HG03025 (cell line): ENCODE results near the gene CWF19L2.

Experiments used
- ATAC-seq: cut with Tn5 transposase; IDR thresholded peaks from one replicate; pipeline ENCODE4 v1.9.1; 2021; ENCODE audit warnings: mild to moderate bottlenecking, moderate library complexity; ENCODE audit not compliant: unreplicated experiment, low FRiP score

The CWF19L2 gene

DNA sequence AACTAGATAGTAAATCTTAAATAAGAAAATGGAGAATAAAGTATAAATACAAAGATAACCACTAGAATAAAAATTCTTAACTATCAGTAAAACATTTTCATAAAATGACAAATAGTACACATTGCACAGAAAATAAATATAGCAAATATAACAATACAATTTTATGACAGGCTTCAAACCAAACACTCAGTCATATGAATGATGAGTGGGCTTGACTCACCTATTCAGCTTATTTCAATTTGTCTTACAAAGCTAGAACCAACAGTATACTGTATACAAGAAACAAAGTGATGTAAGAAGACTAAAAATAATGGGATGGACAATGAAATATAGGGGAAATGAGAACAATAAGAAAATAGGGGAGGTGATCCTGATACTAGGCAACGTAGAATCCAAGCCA is 141.2 kb downstream of the CWF19L2 start:
- no peak for ATAC-seq

DNA sequence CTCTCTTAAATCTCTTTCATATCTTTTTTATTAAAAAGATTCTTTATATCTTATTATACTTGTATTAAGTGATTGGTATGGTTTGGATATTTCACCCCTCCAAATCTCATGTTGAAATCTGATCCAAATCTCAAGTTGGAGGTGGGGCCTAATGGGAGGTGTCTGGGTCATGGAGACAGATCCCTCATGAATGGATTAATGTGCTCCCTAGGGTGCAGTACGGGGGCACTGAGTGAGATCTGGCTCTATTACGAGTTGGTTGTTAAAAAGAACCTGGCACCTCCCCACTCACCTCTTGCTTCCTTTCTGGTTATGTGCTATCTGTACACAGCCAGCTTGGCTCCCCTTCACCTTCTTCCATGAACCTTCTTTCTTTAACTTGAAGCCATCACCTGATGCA is 149.6 kb downstream of the CWF19L2 start:
- ATAC-seq: no peak

DNA sequence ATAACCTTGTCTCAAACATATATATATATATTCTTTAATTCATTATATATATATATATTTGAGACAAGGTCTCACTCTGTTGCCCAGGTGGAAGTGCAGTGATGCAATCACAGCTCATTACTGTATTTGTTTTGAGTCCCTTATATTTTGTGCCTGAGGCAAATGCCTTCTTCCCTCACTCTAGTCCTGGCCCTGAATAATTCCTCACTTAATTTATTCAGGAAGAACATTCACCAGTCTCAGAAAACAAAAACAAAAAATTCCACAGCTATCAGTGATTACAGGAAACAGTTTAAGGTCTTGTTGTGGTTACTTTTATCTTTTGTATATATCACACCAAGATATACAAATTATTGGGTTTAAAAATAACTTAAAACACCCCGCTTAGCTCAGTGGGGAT is 155.7 kb downstream of the CWF19L2 start:
- no peak for ATAC-seq

DNA sequence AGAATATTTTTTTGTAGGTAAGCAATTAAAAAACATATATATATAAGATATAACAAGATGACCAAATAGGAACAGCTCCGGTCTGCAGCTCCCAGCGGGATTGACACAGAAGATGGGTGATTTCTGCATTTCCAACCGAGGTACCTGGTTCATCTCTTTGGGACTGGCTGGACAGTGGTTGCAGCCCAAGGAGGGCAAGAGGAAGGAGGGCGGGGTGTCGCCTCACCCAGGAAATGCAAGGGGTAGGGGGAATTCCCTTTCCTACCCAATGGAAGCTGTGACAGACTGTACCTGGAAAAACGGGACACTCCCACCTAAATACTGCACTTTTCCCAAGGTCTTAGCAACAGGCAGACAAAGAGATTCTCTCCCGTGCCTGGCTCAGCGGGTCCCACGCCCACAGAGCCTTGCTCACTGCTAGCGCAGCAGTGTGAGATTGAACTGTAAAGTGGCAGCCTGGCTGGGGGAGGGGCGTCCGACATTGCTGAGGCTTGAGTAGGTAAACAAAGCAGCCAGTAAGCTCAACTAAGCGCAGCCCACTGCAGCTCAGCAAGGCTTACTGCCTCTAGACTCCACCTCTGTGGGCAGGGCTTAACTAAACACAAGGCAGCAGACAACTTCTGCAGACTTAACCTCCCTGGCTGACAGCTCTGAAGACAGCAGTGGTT is 163.8 kb downstream of the CWF19L2 start:
- ATAC-seq: no peak

DNA sequence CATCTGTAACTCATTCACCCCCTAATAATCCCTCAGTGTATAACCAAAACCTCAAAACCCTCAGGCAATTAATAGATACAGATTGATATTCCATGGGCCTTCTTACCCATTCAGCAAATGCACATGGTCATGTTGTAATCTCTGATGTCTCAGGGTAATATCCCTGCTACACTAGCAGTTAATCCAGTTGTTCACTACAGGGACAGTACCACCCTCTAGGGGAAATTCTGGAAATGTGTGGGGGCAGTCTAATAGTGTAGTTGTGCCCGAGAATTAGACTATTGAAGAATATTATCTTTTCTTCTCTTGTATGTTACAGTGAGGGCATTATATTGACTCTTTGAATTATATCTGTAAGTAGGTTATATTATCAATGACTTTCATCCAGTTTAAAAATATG is 175.4 kb downstream of the CWF19L2 start:
- no peak for ATAC-seq
